SK-N-MC (cell line): ENCODE measurements around the gene DCST1.

ENCODE experiments used
- EZH2 ChIP-seq: fragments of 200-600 bp; sonication (generic); IDR thresholded peaks from one replicate; pipeline ENCODE4 v1.6.1; 2017; ENCODE audit warnings: antibody characterized with exemption
- POLR2AphosphoS5 ChIP-seq: IDR thresholded peaks from 2 replicates; pipeline ENCODE4 v1.6.1; 2012; ENCODE audit warnings: mild to moderate bottlenecking, low read depth, low read length, borderline replicate concordance

- TF ChIP-seq EZH2 = no peak
- no peak for TF ChIP-seq POLR2AphosphoS5
Observed at GRCh38 chr1:155042789-155043188, 9.2 kb downstream of the DCST1 start.
